ENCODE results near the gene NR0B1.

DNA sequence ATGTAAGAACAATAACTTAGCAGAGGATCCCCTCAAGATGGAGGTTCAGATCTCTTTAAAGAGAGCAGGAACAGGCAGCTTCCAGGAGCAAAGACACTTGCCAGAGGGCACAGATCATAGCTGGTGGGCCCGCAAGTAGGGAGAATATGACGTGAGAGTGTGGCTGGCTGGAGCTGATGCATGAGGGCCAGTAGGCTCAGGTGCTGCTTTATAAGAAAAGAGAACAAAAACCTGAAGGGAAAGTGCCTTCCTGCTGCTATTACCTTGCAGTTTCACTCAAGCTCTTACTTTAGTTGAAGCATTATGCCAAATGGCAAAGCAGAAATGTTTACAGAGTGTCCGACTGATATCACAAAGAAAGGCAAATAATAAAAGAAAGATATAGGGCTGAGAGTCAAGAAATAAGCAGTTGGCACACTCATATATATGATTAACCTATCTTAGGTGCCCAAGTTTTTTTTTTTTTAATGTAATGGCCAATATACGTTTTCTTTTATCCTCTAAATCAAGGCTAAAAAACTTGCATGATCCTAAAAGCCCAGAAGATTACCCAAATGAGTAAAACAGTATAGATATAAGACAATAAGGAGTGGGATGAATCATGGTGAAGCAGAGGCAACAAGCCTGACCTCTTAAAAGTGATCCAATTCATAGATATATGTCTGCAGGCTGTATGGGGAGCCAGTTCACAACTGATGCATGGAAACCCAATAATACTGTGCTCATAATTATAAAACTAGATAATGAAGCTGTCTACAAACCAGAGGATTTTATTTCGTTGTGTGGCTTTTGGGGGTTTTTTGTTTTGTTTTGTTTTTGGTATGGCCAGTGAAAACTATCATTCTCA, 12.6 kb downstream of the NR0B1 start:
- no peak for TF ChIP-seq POLR2A (IDR thresholded peaks at IDR 0.05)
- TF ChIP-seq, protein P1, sequence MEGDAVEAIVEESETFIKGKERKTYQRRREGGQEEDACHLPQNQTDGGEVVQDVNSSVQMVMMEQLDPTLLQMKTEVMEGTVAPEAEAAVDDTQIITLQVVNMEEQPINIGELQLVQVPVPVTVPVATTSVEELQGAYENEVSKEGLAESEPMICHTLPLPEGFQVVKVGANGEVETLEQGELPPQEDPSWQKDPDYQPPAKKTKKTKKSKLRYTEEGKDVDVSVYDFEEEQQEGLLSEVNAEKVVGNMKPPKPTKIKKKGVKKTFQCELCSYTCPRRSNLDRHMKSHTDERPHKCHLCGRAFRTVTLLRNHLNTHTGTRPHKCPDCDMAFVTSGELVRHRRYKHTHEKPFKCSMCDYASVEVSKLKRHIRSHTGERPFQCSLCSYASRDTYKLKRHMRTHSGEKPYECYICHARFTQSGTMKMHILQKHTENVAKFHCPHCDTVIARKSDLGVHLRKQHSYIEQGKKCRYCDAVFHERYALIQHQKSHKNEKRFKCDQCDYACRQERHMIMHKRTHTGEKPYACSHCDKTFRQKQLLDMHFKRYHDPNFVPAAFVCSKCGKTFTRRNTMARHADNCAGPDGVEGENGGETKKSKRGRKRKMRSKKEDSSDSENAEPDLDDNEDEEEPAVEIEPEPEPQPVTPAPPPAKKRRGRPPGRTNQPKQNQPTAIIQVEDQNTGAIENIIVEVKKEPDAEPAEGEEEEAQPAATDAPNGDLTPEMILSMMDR (IDR thresholded peaks at IDR 0.05) = no peak
